NCI-H748 treated with DMSO at 0.1 percent for 48 hours (cell line): ENCODE data around the gene KCNQ1.

ENCODE experiments used
- DNase-seq: peaks from one replicate; lab custom pipeline; 2025; lab: John Stamatoyannopoulos, UW

The KCNQ1 gene

DNA sequence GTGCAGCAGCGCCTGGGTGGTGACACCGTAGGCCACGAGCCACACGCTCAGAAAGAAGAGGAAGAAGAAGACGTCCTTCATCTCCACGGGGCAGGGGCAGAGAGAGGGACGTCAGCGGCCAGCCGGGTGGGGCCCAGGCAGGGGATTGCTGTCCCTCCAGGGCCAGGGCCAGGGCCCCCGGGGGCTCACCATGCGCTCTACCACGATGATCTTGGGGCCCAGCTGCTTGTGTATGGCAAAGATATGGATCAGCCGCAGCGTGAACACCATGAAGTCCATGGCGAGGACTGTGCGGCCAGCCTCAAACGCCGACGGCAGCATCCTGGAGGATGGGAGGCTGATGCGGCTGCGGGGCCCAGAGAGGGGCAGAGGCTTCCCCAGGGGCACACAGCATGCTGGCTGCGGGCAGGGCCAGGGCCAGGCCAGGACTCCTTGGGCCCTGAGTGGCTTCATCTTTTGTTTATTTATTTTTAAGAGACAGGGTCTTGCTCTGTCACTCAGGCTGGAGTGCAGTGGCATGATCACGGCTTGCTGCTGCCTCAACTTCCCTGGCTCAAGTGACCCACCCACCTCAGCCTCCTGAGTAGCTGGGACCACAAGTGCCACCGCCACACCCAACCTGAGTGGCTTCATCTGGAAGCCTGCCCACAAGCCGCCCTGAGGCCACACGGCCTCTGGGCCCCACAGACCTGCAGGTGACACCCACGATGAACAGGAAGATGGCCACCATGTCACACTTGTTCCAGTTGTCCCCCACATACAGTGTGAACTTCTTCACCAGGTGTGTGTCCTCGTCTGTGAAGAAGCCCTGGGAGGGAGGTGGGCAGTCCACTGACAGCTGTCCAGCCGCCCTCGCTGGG is 33.1 kb upstream of the KCNQ1 start:
- no peak for DNase-seq

DNA sequence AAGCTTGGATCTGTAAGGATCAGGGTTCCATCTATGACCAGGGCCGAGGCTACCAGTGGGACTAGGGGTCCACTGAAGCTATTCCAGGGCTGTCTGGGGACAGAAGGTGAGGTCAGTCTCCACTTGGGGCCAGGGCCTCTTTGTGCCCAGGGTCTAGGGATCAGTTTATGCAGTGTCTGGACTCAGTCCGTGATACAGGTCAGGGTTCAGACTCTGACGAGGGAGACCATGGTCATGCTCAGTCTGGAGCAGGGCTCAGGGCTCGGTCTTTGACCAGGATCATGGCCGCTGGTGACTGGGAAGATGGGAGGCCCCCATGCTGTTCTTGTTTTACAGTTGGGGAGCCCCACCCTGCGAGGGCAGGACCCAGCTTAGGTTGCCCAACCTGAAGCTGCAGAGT is 32.5 kb upstream of the KCNQ1 start:
- no peak for DNase-seq

DNA sequence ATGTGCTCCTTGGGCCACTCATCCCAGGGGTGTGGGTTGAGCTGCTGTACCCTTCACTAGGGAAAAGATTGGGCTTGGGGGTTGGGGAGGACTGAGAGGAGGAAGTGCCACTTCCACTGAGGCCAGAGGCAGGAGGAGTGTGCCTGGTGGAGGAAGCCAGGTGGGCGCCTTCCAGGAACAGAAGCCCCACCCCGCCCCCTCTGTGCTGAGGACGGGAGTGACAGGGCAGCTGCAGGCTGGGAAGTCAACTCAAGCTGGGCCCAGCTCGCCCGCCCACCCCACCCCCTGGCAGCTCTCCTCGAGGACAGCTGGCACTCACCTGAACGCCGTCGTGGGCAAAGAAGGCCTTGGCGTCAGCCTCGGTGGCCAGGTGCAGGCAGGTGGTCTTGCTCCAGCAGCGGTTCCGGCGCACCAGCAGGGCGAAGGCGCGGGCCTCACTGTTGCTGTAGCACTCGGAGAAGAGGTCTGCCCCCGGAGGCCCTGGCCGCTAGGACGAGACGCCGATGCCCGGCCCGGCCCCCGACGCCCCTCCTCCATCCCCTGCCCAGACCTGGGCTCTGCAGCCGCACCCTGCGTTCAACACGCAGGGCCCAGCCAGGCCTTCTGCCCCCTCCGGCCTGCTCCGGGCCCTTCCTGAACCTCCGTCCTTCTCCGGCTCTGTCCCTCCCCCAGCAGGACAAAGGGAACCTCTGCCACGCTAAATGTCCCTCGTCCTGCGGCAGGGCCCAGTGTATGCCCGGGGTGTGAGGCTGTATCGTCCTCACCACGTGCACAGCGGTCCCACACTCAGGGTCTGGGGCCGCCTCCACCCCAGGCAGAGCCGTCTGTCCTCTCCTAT is 30.8 kb upstream of the KCNQ1 start:
- no peak for DNase-seq

GRCh38 chr11:2414616-2415015 is 30.2 kb upstream of the KCNQ1 start:
- no peak for DNase-seq

DNA sequence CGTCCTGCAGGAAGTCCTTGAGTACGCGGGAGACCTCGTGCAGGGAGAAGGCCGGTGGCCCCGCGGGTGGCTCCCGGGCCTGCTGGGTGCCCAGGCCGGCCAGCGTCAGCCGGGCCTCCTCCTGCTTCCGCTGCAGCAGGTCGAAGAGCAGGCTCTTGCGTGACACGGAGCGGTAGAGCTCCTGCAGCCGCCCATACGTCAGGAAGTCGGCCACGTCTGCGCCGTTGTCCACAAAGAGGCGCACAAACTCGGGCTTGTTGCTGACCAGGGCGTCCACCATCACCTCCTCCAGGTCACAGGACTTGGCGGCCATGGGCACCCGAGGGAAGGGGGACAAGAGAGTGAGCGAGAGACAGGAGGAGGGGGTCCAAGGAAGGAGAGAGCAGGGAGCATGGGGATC is 29.6 kb upstream of the KCNQ1 start:
- DNase-seq, result no peak

DNA sequence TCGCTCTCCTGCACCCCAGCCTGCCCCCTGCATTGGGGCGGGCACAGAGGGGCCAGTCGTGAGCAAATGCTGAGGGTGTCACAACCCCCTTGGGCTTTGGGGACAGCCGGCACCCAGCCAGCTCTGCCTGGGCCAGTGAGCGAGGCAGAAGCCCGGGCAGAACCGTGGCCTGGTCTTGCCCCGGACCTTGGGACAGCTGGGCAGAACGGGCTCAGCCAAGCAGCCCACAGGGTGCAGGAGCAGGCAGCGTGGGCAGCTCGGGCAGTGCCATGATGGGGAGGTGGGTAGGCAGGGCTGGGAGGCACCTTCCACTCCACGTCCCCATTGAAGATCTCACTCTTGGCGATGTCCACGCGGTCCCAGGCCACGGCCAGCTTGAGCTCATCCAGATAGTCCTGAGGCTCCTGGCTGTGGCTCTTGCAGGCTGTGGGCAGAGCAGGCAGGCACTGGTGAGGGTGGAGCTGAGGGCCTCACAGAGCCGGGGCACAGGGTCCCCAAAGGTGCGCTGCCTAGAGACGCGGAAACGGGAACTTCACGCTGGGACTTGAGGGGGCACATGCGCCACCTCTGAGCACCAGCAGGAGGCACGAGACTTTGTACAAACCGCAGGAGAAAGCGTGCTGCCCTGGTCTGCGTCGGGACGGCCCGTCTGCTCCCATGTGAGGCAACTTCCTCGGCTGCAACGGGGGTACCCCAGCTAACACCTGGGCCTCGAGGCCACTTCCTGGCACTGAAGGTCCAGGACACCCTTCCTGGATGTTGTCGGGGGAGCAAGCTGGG is 29.0 kb upstream of the KCNQ1 start:
- no peak for DNase-seq

DNA sequence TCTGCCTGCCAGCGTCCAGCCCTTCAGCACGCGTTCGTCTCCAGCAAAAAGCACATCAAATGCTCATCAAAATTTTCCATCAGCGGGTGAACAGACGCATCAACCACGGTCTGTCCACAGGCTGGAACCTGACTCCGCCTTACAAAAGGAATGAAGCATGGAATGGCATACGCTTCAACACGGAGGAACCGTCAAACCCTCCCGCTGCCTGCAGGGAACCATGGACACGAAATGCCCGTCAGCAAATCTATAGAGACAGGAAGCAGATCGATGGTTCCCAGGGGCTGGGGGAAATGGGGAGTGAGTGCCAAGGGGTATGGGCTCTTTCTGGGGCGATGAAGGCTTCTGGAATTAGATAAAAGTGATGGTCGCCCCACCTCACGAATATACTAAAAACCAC is 28.0 kb upstream of the KCNQ1 start:
- DNase-seq, result no peak

- no peak for DNase-seq
These were observed 26.7 kb upstream of the KCNQ1 start for GRCh38 chr11:2417856-2418692.

DNA sequence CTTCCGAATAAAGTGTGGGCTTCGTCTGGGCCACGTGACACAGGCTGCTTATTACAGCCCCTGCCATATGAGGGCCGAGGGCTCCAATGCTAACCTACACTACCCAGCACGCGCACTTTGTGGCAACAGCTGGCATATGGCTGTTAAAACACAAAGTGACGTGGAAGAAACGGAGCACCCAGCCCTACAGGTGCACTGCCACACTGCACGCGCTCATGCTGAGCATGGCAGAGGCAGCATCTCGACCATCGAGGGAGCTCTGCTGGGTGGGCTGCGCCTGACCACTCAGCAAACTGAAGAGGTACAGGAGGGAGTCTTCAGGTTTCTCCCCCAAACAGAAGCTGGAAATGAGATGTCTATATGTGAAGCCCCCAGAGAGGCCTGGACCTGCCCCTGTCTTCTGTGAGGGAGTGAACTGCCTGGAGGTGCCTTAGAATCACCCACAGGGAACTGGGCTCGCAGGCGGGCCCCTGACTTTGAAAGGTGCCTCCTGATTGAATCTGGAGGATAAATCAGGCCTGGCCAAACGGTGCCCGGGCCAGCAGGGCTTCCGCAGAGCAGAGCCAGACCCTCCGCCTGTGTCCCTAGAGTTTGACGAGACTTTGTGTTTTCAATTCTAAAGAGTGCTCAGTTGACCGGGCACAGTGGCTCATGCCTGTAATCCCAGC is 26.0 kb upstream of the KCNQ1 start:
- no peak for DNase-seq

GRCh38 chr11:2419638-2420501 is 24.9 kb upstream of the KCNQ1 start:
- DNase-seq, result peak; percentile 57

DNA sequence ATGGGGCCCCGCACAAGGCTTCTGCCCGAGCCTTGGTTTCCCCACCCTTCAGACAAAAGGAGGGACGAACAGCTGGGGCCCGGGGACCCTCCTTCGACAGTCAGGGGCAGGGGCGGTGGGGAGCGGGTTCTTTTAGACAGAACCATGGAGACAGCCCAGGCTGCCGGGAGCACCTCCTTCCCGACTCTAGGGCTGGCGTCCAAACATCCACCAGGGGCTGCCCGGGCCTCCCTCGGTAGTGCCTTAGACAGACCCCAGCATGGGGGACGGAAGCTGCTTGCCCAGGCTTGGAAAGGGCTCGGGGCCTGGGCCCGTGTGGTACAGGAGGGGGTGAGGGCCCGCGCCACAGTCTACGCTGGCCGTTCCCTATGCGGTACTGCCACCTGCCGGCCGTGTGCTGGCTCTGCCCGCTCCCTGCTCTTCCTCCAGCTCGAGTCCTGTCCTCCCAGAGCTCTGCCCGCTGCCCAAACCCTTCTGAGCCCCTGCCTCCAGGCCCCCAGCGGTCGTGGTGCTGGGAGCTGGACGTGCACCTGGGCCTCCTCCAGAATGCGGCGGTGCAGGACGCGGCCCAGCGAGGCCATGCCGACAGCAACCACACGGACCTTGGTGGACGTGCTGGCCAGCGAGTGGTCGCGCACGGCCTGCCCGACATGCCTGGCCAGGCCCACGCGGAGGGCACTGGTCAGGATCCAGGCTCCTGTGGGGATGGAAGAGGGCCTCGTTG is 24.1 kb upstream of the KCNQ1 start:
- peak; percentile 71 for DNase-seq

GRCh38 chr11:2421226-2421994 is 23.4 kb upstream of the KCNQ1 start:
- DNase-seq, result no peak

- no peak for DNase-seq
These were observed 22.8 kb upstream of the KCNQ1 start for GRCh38 chr11:2421996-2422395.

- DNase-seq, result no peak
These were observed 22.2 kb upstream of the KCNQ1 start for GRCh38 chr11:2422461-2423156.

DNA sequence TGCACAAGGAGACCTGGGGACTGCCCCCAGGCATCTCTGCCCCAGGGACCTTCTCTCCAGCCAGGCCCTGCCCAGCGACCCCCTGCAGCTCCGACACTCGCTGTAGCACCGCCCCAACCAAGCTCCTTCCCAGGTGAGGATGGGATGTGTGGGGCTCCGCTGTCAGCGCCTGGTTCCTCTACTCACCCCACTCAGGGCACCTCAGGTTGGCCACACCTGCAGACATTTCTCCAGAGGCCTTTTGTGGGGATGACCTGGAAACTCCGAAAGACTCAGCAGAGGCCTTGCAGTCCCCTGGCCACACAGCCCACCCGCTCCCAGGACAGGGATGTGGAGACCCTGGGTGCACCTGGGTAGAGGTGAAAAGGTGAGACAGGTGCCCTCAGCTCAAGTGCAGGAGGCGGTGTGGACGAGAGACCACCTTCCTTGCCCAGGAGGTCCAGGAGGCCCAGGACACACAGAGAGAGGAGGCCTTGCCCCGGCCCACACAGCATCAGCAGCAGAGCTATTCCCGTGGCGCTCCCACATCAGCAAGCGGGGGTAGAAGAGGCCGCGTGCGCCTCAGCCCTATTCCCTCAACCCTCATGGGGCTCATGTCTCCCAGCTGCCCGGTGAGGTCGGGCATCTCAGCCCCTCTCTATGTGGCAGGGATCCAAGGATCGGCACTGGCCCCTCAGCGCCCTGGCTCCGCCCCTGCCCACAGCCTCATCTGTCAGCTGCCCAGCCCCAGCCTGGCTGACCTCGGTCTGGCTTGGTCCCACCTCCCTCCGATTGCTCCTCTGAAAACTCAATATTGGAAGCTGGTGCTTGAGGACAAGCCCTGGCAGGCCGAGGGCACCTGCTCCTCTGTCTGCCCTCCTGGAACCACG is 21.4 kb upstream of the KCNQ1 start:
- DNase-seq, result no peak

DNA sequence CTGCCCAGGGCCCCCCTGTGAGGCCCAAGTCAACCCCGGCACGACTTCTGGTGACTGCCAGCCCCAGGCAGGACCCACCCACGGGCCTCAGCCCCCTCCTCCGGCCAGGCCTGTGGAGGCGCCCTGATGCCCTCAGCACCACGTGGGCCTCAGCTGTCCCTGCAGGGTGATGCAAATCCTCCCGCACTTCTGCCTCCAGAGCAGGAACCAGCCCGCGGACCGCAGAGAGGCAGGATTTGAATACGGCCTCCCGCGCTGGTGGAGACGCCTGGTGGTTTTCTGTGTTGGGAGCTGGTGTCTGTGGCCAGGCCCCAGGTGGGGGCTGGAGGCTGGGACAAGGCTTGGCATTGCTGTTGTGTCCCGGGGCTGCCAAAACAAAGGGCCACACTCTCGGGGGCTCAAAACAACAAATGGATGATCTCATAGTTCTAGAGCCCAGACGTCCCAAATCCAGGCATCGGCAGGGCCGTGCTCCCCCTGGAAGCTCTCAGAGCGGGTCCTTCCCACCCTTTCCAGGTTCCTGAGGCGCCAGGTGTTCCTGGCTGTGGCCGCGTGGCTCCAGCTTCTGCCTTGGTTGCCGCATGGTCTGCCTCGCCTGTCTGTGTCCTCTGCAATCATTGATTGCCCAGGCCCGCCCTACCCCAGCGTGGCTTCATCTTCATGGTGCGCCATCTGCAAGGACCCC is 19.9 kb upstream of the KCNQ1 start:
- no peak for DNase-seq
